CD4-positive, CD25-positive, alpha-beta regulatory T cell (primary cell): Measurements from ENCODE around the gene COX10. TPM values are rescaled to one million over a fixed set of nuclear protein-coding genes. Genes with fewer than 3 reads are reported as not detected.
"Not testable (repeated sequence)": the region's sequence is repeated elsewhere in the genome, so short reads cannot be mapped to it uniquely, and the experiment has no call there.

Experiments
- ATAC-seq, 2 donors: fragments of 150-1000 bp; cut with Tn5 transposase; one replicate each; pipeline ENCODE4 v1.10.0; 2021; ENCODE audit warnings: low read depth in 2 of 2, moderate number of reproducible peaks in 2 of 2, moderate library complexity in 1 of 2
- DNase-seq, 3 donors: peaks; one replicate each; pipeline versions ENCODE4 v3.0.0 to v3.0.0-alpha.2; 2012 to 2022; ENCODE audit warnings: mixed read lengths in 1 of 3
- H3K27ac ChIP-seq: one replicate; pipeline ENCODE4 v1.7.0; 2013; ENCODE audit warnings: mild to moderate bottlenecking, low read length; ENCODE audit not compliant: insufficient read depth, poor library complexity, severe bottlenecking
- H3K27me3 ChIP-seq: one replicate; pipeline ENCODE4 v1.7.0; 2013; ENCODE audit warnings: low read length; ENCODE audit not compliant: control insufficient read depth, insufficient read depth
- H3K36me3 ChIP-seq: one replicate; pipeline ENCODE4 v1.7.0; 2013; ENCODE audit warnings: mild to moderate bottlenecking, low read length, moderate library complexity; ENCODE audit not compliant: control insufficient read depth, insufficient read depth
- H3K4me1 ChIP-seq: 2 replicates; pipeline ENCODE4 v1.7.0; 2013; ENCODE audit warnings: mild to moderate bottlenecking, low read length; ENCODE audit not compliant: insufficient read depth, control insufficient read depth, poor library complexity, severe bottlenecking
- H3K4me3 ChIP-seq: one replicate; pipeline ENCODE4 v1.7.0; 2013; ENCODE audit warnings: low read depth, mild to moderate bottlenecking, low read length, moderate library complexity
- H3K9me3 ChIP-seq, 2 experiments: 1 replicate in 1 of 2; 2 replicates in 1 of 2; pipeline ENCODE4 v1.7.0; 2013; ENCODE audit warnings: low read length in 2 of 2, mild to moderate bottlenecking in 1 of 2, moderate library complexity in 1 of 2; ENCODE audit not compliant: control insufficient read depth in 2 of 2
- H3K27ac Mint-ChIP-seq, 3 donors: one replicate each; pipeline ENCODE4 v1.8.0; 2020 to 2022; ENCODE audit warnings: mild to moderate bottlenecking in 3 of 3, mixed read lengths in 3 of 3, moderate library complexity in 2 of 3
- H3K27me3 Mint-ChIP-seq: one replicate; pipeline ENCODE4 v1.8.0; 2022; ENCODE audit warnings: mild to moderate bottlenecking, mixed read lengths
- H3K36me3 Mint-ChIP-seq: one replicate; pipeline ENCODE4 v1.8.0; 2020; ENCODE audit warnings: mixed read lengths
- H3K4me1 Mint-ChIP-seq, 4 donors: one replicate each; pipeline ENCODE4 v1.8.0; 2020 to 2022; ENCODE audit warnings: mixed read lengths in 4 of 4, mild to moderate bottlenecking in 1 of 4
- H3K4me3 Mint-ChIP-seq, 4 donors: one replicate each; pipeline ENCODE4 v1.8.0; 2020 to 2022; ENCODE audit warnings: mild to moderate bottlenecking in 4 of 4, mixed read lengths in 4 of 4, moderate library complexity in 3 of 4
- H3K9me3 Mint-ChIP-seq, 7 donors: one replicate each; pipeline ENCODE4 v1.8.0; 2020 to 2022; ENCODE audit warnings: mixed read lengths in 7 of 7, mild to moderate bottlenecking in 3 of 7, moderate library complexity in 2 of 7
- polyA plus RNA-seq, 4 donors: library from polyadenylated mRNA; unstranded; fragments of 300-500 nt; fragmentation: Illumina TruSeq; gene quantifications; one replicate each; pipeline ENCODE4 v1.2.3, GENCODE V29; 2021
- total RNA-seq: library from RNA; stranded (reverse); gene quantifications from one replicate; pipeline ENCODE4 v1.2.3, GENCODE V29; 2022

COX10 gene
- total and polyA plus RNA-seq, 5 donors from 2014 or later: 21.6 to 32.5 (median 27.3) TPM

- Mint-ChIP-seq H3K27me3 (no peaks in the 10 kb centered on the region), H3K36me3 (peaks cover 25% of the 10 kb centered on the region), H3K4me3 (no peak overlapping the region), H3K27ac (no peak overlapping the region), H3K4me1 (peaks cover 15 to 65% (median 25%) of the 10 kb centered on the region in 4 donors), H3K9me3 (no peaks in the 10 kb centered on the region)
- Histone ChIP-seq H3K4me1 (no peaks in the 10 kb centered on the region), H3K36me3 (no peaks in the 10 kb centered on the region), H3K9me3 (no peaks in the 10 kb centered on the region), H3K4me3 (no peak overlapping the region), H3K27me3 (no peaks in the 10 kb centered on the region), H3K27ac (no peak overlapping the region)
- ATAC-seq (no peak), DNase-seq (no peak)
Observed at GRCh38 chr17:14157822-14158221, 88.5 kb downstream of the COX10 start.

DNA sequence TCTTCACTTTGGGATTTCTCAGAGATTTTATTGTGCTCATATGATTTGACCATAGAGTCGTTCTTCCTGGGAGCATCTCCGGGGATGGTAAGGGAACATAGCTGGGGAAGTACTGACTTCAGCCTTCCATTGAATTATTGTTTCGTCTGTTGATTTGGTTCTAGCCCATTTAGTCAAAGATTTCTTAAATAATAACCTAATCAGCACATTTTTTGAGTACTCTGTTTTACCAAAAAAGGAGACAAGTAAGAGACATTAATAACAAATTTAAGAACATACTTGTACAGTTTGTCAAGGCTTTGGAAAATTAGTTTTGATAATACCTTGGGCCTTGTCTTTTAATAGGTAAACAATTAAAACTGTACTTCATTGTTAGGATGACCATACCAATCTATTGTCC lies 89.4 kb downstream of the COX10 start:
- no peak for ATAC-seq
- H3K36me3 ChIP-seq: no peaks in the 10 kb centered on the region
- no peaks in the 10 kb centered on the region for H3K27me3 ChIP-seq
- H3K4me1 Mint-ChIP-seq: peaks cover 13 to 61% (median 21%) of the 10 kb centered on the region in 4 donors
- H3K27ac ChIP-seq: no peak overlapping the region
- H3K27ac Mint-ChIP-seq: peak overlapping the region in 2 of 3 donors; percentile 6 to 74
- H3K9me3 Mint-ChIP-seq: no peaks in the 10 kb centered on the region
- H3K4me1 ChIP-seq: no peaks in the 10 kb centered on the region
- peaks cover 30% of the 10 kb centered on the region for H3K36me3 Mint-ChIP-seq
- no peaks in the 10 kb centered on the region for H3K27me3 Mint-ChIP-seq
- no peaks in the 10 kb centered on the region for H3K9me3 ChIP-seq
- H3K4me3 ChIP-seq: no peak overlapping the region
- no peak for DNase-seq
- H3K4me3 Mint-ChIP-seq: no peak overlapping the region

- no peaks in the 10 kb centered on the region for H3K27me3 ChIP-seq
- ATAC-seq (no peak), DNase-seq (no peak)
- H3K9me3 ChIP-seq: no peaks in the 10 kb centered on the region
- no peak overlapping the region for H3K27ac ChIP-seq
- Mint-ChIP-seq H3K4me1 (peaks cover 13 to 55% (median 26%) of the 10 kb centered on the region in 4 donors), H3K27ac (peak overlapping the region in 1 of 3 donors; percentile 16), H3K27me3 (no peaks in the 10 kb centered on the region), H3K36me3 (peaks cover 32% of the 10 kb centered on the region), H3K4me3 (no peak overlapping the region), H3K9me3 (no peaks in the 10 kb centered on the region)
- peaks cover 8% of the 10 kb centered on the region for H3K4me1 ChIP-seq
- no peaks in the 10 kb centered on the region for H3K36me3 ChIP-seq
- no peak overlapping the region for H3K4me3 ChIP-seq
Observed at GRCh38 chr17:14161419-14161818, 92.1 kb downstream of the COX10 start.

DNA sequence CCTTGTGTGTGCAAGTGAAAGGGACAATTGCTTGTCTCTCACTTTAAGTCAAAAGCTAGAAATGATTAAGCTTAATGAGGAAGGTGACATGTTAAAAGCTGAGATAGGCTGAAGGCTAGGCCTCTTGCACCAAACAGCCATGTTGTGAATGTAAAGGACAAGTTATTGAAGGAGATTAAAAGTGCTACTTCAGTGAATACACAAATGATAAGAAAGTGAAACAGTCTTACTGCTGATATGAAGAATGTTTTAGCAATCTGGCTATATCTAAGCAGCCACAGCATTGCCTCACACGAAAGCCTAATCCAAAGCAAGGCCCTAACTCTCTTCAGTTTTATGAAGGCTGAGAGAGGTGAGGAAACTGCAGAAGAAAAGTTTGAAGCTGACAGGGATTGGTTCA lies 96.3 kb downstream of the COX10 start:
- Mint-ChIP-seq H3K4me3 (no peak overlapping the region), H3K36me3 (peaks cover 41% of the 10 kb centered on the region), H3K4me1 (peaks cover 6 to 39% (median 16%) of the 10 kb centered on the region in 4 donors), H3K27me3 (no peaks in the 10 kb centered on the region), H3K27ac (peak overlapping the region; percentile 9 to 93 (median 85)), H3K9me3 (peaks cover 0 to 16% (median 3%) of the 10 kb centered on the region in 7 donors)
- Histone ChIP-seq H3K27ac (peak overlapping the region; percentile 35), H3K27me3 (no peaks in the 10 kb centered on the region), H3K9me3 (peaks cover 10 to 11% of the 10 kb centered on the region in 2 experiments), H3K4me3 (no peak overlapping the region), H3K4me1 (peaks cover 8% of the 10 kb centered on the region), H3K36me3 (peaks cover 5% of the 10 kb centered on the region)
- no peak for ATAC-seq
- peak in 1 of 3 donors; percentile 18 for DNase-seq

DNA sequence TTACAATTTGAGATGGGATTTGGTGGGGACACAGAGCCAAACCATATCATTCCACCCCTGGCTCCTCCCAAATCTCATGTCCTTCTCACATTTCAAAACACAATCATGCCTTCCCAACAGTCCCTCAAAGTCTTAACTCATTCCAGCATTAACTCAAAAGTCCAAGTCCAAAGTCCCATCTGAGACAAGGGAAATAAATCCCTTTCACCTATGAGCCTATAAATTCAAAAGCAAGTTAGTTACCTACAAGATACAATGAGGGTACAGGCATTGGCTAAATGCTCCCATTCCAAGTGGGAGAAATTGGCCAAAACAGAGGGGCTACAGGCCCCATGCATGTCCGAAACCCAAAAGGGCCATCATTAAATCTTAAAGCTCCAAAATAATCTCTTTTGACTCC lies 98.5 kb downstream of the COX10 start:
- H3K4me3 ChIP-seq, H3K4me3 Mint-ChIP-seq, H3K36me3 ChIP-seq, ATAC-seq, H3K27me3 ChIP-seq, H3K4me1 ChIP-seq, DNase-seq, H3K27me3 Mint-ChIP-seq, H3K27ac ChIP-seq: not testable (repeated sequence)
- H3K27ac Mint-ChIP-seq: peak overlapping the region in 1 of 3 donors; percentile 57
- H3K36me3 Mint-ChIP-seq: peaks cover 34% of the 10 kb centered on the region
- H3K9me3 Mint-ChIP-seq: peaks cover 0 to 16% (median 3%) of the 10 kb centered on the region in 7 donors
- H3K4me1 Mint-ChIP-seq: peaks cover 8 to 24% (median 14%) of the 10 kb centered on the region in 4 donors
- H3K9me3 ChIP-seq: peaks cover 10 to 11% of the 10 kb centered on the region in 2 experiments

GRCh38 chr17:14168582-14168981 lies 99.3 kb downstream of the COX10 start:
- no peak overlapping the region for H3K4me3 ChIP-seq
- H3K9me3 Mint-ChIP-seq: peaks cover 0 to 16% (median 3%) of the 10 kb centered on the region in 7 donors
- peaks cover 38% of the 10 kb centered on the region for H3K36me3 Mint-ChIP-seq
- H3K4me1 ChIP-seq: peaks cover 8% of the 10 kb centered on the region
- peaks cover 10 to 11% of the 10 kb centered on the region in 2 experiments for H3K9me3 ChIP-seq
- H3K27me3 Mint-ChIP-seq: no peaks in the 10 kb centered on the region
- peaks cover 14 to 24% (median 18%) of the 10 kb centered on the region in 4 donors for H3K4me1 Mint-ChIP-seq
- no peak overlapping the region for H3K4me3 Mint-ChIP-seq
- no peak overlapping the region for H3K27ac ChIP-seq
- H3K27ac Mint-ChIP-seq: peak overlapping the region in 1 of 3 donors; percentile 55
- H3K27me3 ChIP-seq: no peaks in the 10 kb centered on the region
- peaks cover 5% of the 10 kb centered on the region for H3K36me3 ChIP-seq
- ATAC-seq (no peak), DNase-seq (no peak)

DNA sequence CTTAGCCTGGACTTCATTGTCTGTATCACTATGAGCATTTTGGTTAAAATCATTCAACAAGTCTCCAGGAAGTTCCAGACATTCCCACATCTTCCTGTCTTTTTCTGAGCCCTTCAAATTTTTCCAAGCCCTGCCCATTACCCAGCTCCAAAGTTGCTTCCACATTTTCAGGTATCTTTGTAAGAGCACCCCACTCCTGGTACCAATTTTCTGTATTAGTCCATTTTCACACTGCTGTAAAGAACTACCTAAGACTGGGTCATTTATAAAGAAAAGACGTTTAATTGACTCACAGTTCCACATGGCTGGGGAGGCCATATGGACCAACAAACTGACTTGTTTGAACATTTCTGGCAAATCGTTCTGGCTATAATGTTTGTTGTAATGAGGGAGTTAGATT lies 100.0 kb downstream of the COX10 start:
- peak overlapping the region in 1 of 4 donors; percentile 21 for H3K4me3 Mint-ChIP-seq
- peaks cover 0 to 16% (median 3%) of the 10 kb centered on the region in 7 donors for H3K9me3 Mint-ChIP-seq
- ATAC-seq (no peak), DNase-seq (no peak)
- H3K27me3 Mint-ChIP-seq: no peaks in the 10 kb centered on the region
- Histone ChIP-seq H3K4me1 (peaks cover 8% of the 10 kb centered on the region), H3K4me3 (no peak overlapping the region), H3K27me3 (no peaks in the 10 kb centered on the region), H3K9me3 (peaks cover 10 to 11% of the 10 kb centered on the region in 2 experiments), H3K27ac (no peak overlapping the region), H3K36me3 (peaks cover 5% of the 10 kb centered on the region)
- H3K27ac Mint-ChIP-seq: no peak overlapping the region
- peaks cover 15 to 26% (median 19%) of the 10 kb centered on the region in 4 donors for H3K4me1 Mint-ChIP-seq
- peaks cover 35% of the 10 kb centered on the region for H3K36me3 Mint-ChIP-seq

DNA sequence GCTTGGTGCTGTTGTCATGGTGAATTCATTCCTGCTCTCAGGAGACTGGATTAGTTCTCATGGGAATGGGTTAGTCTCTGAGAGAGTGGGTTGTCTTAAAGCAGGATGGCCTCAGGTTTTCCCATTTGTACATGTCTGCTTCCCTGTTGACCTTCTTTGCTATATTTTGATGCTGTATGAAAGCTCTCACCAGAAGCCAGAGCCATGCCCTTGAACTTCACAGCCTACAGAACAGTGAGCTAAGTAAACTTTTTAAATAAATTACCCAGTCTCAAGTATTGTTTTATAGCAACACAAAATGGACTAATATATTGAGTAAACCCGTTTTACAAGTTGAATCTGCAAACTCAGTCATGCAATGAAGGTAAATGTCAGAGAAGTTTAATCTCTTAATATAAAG lies 100.6 kb downstream of the COX10 start:
- peaks cover 15 to 23% (median 17%) of the 10 kb centered on the region in 4 donors for H3K4me1 Mint-ChIP-seq
- DNase-seq (no peak), ATAC-seq (no peak)
- H3K27me3 Mint-ChIP-seq: no peaks in the 10 kb centered on the region
- peaks cover 10 to 11% of the 10 kb centered on the region in 2 experiments for H3K9me3 ChIP-seq
- no peak overlapping the region for H3K27ac ChIP-seq
- no peak overlapping the region for H3K27ac Mint-ChIP-seq
- H3K36me3 Mint-ChIP-seq: peaks cover 31% of the 10 kb centered on the region
- H3K4me3 ChIP-seq: no peak overlapping the region
- H3K36me3 ChIP-seq: peaks cover 5% of the 10 kb centered on the region
- peaks cover 8% of the 10 kb centered on the region for H3K4me1 ChIP-seq
- no peaks in the 10 kb centered on the region for H3K27me3 ChIP-seq
- no peak overlapping the region for H3K4me3 Mint-ChIP-seq
- H3K9me3 Mint-ChIP-seq: peaks cover 0 to 16% (median 3%) of the 10 kb centered on the region in 7 donors
